NCI-H526 (cell line): Measurements from ENCODE around the gene IL27RA.

Source experiments
- DNase-seq, 2 experiments: peaks; one replicate each; lab custom pipeline; 2025; lab: John Stamatoyannopoulos, UW

The IL27RA gene

DNA sequence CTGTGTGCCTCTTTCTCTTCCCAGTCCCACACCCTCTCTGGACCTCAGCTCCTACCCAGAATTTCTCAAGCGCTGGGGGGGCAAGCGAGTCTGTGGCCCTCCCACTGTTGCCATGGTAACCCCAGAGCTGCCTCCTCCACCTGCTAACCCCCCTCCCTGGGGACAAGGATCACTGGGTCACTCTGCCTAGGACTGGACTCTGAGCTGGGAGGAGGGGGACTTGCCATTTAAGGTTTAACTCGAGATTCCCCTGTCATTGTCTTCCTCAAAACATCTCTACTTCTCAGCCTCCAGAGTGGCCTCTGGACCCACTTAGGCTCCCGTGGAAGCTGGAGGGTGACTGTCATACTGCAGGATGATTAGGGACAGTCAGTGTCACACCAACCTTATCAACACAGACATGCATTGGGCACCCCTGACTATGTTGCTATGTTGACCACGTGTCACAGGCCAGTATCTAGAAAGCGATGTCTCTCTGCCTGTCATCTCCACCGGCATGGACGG, 28.1 kb downstream of the IL27RA start:
- no peak for DNase-seq

DNA sequence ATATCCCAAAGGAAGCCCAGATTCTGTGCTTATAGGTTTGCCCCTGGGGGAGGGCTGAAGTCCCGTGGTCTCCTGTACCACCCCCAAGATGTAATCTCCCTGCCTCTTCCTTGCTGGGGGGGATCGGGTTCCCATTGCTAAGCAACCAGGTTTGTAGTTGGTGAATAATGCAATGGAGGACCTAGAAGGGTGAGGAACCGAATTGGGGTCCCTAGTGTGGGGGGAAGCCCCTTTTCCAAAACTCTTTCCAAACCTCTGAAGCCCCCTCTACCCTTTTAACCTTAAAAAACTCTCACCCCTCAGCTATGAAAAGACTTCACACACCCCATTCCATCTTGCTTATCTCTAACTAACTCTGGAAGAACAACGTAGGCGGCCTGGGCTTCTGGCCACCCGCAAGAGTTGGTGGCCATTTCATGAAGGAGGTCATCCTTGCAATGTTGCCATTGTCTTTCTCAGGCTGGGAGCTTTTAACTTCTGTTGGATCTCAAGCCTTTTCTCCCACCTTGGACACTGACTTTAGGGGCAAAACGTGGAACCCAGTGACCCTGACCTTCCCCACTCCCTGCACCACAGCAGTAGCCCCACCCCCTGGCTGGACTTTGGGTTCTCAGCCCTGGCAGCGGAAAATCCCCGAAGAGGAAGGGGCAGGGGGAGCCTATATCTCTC, 29.7 kb downstream of the IL27RA start:
- no peak for DNase-seq

DNA sequence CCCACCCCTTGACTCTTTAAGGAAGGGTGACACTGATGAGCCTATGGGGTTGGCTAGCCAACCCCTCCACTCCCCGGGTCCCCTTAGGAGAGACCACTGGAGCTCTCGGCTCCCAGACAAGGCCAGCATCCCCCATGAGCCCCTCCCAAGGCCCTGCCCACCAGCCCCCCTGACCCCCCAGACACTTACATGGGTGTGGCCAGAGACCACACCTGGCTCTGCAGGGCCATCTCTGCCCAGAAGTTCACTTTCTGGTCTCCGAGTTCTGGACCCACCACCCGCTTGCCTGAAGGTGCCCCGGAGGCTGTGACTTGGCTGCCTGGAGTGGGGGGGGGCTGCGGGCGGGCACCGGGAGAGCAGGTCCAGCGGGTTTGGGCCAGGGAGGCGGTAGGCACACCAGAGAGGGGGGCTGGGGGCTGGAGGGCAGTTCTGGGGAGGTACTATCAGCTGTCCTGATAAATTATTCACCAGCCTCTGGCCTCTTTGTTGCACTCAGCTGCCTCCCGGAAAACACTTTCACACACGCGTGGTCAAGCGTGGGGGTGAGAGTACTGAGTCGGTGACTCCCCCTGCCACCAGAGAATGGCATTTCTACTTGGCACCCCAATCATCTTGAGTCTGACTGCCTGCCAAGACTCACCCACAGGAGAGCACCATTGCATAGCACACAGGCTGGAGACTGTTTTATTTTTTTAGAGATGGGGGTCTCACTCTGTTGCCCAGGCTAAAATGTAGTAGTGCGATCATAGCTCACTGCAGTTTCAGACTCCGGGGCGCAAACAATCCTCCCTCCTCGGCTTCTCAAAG, 30.4 kb downstream of the IL27RA start, which contains the start of gene PALM3:
Gene PALM3, minus strand, starts transcription at position 326 of the 807 bp plus-strand sequence. Its CDS starts 96 bp downstream, at position 230.
- DNase-seq = no peak

DNA sequence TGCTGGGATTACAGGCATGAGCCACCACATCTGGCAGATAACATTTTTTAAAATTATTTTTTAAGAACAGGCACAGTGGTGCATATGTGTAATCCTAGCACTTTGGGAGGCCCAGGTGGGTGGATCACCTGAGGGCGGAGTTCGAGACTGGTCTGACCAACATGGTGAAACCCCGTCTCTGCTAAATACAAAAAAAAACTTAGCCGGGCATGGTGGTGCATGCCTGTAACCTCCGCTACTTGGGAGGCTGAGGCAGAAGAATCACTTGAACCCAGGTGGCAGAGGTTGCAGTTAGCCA, 30.9 kb downstream of the IL27RA start:
- no peak for DNase-seq

DNA sequence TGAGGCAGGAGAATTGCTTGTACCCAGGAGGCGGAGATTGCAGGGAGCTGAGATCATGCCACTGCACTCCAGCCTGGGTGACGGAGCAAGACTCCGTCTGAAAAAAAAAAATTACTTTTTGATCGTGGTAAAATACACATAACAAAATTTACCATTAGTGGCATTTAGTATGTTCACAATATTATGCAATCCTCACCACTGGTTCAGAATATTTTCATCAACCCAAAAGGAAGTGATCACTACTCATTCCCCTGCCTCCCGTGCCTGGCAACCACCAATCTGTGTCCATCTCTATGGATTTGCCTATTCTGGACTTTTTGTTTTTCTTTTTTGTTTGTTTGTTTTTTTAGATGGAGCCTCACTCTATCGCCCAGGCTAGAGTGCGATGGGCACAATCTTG, 31.5 kb downstream of the IL27RA start:
- DNase-seq = no peak

DNA sequence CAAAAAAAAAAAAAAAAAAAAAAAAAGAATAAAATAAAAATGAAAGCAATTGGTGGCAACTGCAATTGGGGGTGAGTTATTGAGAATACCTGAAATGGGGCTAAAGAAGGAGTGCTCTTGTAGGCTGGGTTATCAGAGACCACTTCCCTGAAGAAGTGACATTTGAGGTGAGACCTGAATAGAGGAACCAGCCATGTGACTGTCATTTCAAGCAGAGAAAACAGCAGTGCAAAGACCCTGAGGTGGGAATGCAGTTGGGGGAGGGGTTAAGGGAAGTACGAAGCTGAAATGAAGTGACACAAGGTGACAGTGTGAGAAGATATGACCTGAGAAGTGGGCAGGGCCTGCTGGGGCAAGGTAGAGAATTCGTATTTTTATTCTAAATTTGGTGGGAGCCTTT, 34.6 kb downstream of the IL27RA start:
- DNase-seq = no peak

DNA sequence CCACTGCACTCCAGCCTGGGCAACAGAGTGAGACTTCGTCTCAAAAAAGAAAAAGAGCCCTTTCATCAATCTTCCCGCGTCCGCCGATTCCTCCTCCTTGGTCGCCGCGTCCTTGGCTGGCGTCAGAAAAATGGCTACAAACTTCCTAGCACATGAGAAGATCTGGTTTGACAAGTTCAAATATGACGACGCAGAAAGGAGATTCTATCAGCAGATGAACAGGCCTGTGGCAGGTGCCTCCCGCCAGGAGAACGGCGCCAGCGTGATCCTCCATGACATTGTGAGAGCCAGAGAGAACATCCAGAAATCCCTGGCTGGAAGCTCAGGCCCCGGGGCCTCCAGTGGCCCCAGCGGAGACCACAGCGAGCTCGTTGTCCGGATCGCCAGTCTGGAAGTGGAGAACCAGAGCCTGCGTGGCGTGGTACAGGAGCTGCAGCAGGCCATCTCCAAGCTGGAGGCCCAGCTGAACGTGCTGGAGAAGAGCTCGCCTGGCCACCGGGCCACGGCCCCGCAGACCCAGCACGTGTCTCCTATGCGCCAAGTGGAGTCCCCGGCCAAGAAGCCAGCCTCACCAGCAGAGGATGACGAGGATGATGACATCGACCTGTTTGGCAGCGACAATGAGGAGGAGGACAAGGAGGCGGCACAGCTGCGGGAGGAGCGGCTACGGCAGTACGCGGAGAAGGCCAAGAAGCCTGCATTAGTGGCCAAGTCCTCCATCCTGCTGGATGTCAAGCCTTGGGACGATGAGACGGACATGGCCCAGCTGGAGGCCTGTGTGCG, 38.9 kb downstream of the IL27RA start:
- no peak for DNase-seq

DNA sequence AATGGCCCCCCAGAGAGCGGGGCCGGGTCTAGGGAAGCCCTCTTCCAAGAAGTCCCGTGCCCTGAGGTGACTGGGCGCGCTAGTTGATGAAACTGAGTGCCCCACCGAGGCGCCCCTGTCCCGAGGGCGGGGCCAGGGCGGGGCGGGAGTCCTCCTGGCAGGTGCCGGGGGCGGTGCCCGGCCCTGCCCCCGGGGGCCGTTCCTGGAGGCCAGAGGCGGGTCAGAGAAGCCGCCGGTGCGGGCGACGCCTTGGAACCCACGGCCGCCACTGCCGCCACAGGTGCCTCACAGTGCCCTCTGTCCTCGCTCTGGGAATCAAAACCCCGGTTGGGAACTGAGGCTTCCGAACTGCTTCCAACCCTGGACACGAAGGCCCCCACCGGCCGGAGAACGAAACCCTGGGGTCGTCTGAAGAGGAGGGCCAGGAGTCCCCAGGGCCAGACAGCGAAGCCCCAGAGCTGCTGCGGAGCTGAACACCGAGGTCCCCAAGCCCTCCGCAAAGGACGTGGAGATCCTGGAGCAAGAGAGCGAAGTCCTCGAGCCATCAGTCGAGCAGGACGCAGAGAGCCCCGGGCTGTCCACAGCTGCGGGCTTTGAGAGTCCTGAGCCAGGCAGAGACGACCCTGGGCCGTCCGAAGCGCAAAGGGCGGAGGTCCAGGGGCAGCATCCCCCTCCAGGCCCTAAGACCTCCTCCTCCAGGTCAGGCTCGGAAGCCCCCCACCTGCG, 41.1 kb downstream of the IL27RA start, which contains the start of gene MISP3:
Gene MISP3, plus strand, starts transcription at position 252 of the 726 bp plus-strand sequence. CDS start 524 bp downstream, outside the sequence.
- DNase-seq = peak in 1 of 2 experiments; percentile 49

DNA sequence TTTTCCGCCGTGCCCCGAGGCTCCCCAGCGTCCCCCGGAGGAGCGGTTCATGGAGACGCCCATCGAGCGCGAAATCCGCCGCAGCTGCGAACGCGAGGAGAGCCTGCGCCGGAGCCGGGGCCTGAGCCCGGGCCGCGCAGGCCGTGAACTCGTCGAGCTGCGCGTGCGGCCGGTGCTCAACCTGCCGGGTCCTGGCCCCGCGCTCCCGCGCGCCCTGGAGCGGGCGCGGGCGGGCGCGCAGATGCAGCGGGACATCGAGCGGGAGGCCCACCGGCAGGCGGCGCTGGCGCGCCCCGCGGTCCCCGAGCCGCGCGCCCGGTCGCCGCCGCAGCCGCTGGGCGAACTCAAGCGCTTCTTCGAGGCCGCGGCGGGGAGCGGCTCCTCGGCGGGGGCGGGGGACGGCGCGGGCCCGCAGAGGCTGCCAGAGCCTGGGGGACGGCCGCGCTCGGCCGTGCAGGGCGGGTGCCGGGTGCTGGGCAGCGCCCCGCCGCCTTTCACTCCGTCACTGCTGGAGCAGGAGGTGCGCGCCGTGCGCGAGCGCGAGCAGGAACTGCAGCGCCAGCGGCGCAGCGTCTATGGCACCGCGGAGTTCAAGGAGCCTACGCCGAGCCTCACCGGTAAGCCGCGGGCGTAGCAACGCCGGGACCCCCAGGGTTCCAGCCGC, 41.8 kb downstream of the IL27RA start:
- DNase-seq = peak in 1 of 2 experiments; percentile 89

DNA sequence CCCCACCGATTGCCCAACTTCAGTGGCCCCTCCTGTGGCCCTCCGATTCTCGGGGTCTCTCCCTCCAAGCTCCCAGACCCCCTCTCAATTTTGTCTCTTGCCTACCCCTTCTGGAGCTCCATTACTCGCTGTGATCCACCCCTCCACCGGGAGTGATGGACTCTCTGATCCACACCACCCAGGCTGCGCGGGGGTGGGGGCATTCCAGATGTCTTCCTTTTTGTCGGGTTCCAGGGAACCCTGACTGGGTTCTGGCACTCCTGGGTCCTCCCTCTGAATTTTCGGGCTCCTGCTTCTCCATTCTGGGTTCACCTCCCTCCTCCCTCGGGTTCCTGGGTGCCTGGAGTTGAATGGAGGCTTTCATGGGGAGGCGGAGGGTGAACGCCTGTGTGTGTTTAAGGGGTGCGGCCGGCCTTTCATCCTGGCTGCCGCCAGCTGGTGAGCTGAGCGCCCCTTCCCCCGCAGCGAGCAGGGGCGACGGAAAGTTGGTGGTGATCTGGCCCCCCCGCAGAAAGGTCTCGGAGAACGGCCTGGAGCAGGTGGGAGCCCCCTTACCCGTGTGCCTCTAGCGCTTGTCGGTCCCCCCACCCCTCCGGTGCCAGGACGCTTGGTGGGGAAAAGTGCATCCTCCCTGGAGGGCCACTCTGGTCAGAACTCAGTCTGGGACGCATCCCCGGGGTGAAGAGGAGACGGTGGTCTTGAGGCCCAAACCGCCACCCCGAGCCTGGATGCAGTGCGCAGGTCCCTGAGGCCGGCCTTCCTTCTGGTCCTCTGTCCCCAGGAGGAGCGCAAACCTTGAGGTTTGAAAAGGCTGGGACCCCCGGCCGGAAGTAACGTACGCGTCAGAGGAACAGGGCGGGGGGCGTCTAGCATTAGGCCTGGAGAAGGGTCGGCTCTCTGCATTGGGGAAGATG, 42.6 kb downstream of the IL27RA start:
- peak in 1 of 2 experiments; percentile 27 for DNase-seq

DNA sequence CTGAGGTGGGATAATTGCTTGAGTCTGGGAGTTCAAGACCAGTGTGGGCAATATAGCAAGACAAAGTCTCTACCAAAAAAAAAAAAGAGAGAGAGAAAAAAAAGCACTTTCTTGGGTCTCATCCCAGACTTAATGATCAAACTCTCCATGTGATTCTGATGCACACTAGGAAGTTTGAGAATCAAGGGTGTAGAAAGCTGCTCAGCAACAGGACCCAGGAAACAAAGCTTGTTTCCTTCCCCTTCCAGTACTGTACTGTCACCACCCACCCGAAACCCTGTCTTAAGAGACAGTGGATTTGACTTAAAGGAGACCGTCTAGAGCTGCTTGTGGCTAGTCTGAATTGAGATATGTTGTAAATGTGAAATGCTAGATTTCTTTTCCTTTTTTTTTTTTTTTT, 46.8 kb downstream of the IL27RA start:
- DNase-seq = no peak

DNA sequence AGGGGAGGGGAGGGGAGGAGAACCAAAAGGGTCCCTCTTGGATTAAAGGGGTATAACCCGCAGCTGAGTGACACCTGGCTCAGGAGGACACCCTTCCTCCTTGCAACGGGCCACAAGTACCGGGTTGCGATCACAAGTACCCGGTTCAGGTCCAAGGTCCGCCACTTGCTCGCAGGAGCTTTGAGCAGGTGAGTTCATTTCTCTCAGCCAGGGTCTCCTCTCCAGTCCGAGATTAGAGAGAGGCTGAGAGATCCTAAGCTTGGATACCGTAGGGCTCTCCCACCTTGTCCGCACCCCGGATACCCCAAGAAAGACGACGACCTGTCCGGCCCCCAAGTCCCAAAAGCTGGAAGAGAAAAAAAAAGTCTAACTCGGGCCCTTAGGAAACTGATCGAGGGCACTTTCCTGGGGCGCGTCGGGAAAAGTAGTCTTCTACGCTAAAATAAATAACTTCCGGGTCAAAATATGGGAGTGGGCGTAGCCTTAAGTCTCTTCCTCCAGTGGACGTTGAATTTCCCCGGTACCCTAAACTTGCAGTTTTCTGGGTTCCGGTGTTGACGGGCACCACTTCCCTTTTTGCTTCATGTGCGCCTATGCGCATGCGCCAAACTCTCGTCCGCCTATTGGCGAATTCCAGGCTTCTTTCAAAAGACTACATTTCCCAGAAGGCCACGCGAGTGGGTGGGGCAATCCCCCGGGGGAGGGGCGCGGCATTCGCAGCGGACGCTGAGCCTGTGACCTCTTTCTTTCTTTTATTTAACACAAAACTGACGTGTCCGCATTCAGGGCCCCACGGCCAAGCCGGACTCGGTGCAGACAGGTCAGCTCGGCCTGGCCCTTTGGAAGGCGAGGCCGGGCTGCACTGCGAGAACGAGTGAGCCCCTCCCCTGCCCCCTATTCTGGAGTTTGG, 49.6 kb downstream of the IL27RA start:
- peak; percentile 95 to 97 for DNase-seq

DNA sequence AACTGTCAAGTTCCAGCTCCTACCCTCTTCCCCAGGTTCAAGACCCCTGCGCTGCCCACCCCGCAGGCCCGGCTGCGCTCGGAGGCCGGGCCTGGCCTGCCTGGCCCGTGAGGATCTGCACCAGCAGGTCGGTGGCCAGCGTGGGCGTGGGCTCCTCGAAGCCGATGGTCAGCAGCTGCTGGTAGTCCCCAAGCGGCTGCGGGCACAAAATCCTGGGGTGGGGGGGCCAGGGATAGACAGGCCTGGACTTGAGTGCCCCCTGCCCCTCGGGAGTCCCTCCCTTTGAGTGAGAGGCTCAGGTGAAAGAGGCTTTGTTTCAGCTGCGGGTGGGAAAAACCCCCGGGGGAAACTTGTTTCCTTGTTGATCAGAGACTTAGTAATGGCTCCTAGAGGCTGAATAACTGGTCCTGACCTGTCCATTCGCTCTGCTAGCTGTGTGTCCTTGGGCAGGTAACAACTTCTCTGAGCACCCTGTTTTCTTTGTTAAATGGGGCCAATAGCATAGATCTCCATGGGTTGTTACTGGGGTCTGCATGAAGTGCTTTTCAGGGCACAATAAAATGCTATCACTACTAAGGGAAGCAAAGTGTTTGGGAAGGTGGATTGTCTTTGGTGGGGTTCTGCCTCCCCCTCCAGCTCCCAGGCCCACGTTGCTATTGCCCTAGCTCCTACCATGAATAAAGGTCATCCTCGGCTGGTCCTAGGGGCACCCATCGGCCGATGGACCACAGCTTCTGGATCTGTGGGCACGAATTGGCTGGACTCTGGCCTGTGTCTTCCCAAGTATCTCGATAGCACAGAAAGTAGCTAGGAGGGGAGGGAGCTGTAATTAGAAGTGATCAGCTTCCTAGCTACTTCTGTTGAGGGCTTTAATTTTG, 50.5 kb downstream of the IL27RA start:
- peak in 1 of 2 experiments; percentile 42 for DNase-seq

DNA sequence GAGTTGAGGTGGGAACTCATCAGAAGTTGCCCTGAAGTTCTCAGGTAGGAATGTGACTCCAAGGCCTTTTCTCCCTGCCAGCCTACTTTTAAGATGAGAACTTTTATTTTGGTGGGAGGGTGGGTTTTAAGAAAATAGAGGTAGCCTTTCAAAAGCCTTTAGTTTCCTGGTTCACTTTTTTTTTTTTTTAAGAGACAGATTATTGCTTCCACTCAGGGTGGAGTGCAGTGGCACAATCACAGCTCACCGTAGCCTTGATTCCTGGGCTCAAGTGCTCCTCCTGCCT, 51.1 kb downstream of the IL27RA start:
- no peak for DNase-seq

DNA sequence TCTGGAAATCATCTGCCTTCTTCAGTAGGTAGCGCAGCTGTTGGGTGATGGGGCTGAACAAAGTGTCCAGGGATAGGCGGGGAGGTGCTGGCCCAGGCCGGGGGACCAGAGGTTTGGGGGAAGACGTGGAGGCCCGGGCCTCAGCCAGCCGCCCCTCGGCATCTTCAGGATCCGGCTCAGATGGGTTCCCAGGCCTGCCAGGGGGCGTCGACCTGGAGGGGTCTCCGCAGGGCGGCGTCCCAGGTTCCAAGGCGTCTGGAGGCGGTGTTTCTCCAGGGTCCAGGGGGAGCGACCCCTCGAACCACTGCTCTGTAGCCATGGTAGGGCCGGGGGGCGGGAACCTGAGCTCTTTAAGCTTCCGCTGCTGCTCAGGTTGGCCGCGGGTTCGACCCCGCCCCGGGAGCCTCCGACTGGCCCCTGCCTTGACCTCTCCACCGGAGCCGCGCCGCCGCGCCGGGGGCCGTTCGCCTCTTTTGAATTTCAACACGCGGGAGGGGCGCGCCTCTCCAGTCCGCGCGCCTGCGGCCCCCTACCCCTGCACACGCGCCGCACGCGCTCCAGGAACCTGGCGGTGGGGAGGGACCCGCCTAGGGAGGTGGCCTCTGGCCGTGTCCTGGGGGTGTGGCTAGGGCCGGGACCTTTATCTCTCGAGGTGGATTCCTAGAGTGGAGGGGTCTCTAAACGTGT, 53.9 kb downstream of the IL27RA start, which contains the start of gene C19orf67:
Gene C19orf67, minus strand, starts transcription at position 475 of the 687 bp plus-strand sequence. Its CDS starts 156 bp downstream, at position 319.
- no peak for DNase-seq

DNA sequence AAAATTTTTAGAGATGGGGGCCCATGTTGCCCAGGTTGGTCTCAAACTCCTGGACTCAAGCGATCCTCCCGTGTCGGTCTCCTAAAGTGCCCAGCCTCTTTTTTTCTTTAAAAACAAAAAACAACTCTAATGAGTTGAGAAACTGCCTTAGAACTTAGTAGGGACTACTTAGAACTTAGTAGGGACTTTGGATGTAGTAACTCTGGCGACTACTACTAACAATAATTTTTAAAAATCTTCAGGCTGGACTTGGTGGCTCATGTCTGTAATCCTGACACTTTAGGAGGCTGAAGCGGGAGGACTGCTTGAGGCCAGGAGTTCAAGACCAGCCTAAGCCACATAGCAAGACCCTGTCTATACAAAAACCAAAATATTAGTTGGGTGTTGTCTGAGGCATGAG, 54.5 kb downstream of the IL27RA start:
- no peak for DNase-seq

DNA sequence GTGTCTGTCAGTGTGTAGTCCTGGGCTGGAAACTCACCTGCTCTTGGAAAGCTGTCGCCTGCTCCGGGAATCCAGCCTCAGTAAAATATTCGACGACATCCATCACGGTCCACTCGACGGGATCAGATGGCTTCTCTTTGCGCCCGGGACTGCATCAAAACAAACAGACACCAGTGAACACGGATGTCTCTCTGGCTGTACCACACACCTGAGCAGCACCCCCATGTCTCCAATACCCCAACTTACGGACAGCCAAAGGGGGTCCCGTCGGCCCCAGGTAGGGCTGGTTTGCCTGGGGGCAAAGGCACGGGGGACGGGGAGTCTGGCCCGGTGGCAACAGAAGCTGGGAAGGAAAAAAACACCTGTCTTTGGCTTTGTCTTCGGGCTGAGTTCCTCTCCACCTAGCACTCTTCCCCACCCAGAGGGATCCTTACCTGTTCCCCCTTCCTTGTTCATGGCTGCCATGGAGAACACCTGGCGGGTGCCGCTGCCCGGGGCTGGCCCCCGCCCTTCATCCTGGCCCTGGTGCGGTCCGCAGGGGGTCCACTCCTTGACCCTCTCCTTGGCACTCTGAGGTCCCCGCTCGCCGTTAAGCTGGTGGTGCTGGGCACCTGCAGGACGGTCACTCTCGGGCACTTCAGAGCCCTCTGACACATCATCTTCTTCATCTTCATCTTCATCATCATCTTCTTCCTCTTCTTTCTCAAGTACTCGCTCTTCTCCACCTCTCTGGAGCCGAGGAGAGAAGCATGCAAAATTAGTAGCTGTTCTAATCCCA, 57.3 kb downstream of the IL27RA start:
- no peak for DNase-seq
